NT2/D1 (cell line): ENCODE results near the gene EFCAB5.
"Not testable (repeated sequence)": the region's sequence is repeated elsewhere in the genome, so short reads cannot be mapped to it uniquely, and the experiment has no call there.

ENCODE experiments used
- DNase-seq: peaks from one replicate; pipeline ENCODE4 v3.0.0-alpha.2; 2011; ENCODE audit warnings: low read depth, low spot score
- H3K27me3 ChIP-seq: 2 replicates; pipeline ENCODE4 v1.6.0; 2011; ENCODE audit warnings: mild to moderate bottlenecking; ENCODE audit not compliant: insufficient read length, insufficient read depth
- H3K36me3 ChIP-seq: 2 replicates; pipeline ENCODE4 v1.6.1; 2011; ENCODE audit warnings: mild to moderate bottlenecking, low read length, mixed read lengths; ENCODE audit not compliant: insufficient read depth, insufficient read length
- H3K4me1 ChIP-seq: 2 replicates; pipeline ENCODE4 v1.5.1; 2011; ENCODE audit not compliant: insufficient read depth, insufficient read length
- H3K4me3 ChIP-seq: 2 replicates; pipeline ENCODE4 v1.5.1; 2011; ENCODE audit warnings: low read depth; ENCODE audit not compliant: insufficient read length
- H3K9ac ChIP-seq: 2 replicates; pipeline ENCODE4 v1.6.0; 2011; ENCODE audit warnings: low read depth; ENCODE audit not compliant: insufficient read length
- H3K9me3 ChIP-seq: 2 replicates; pipeline ENCODE4 v1.5.1; 2011; ENCODE audit warnings: mild to moderate bottlenecking, low read length; ENCODE audit not compliant: insufficient read depth
- SUZ12 ChIP-seq: IDR thresholded peaks from 2 replicates; pipeline ENCODE4 v1.6.1; 2011; ENCODE audit not compliant: insufficient read length, insufficient read depth; ENCODE audit errors: extremely low read depth
- YY1 ChIP-seq: IDR thresholded peaks from 2 replicates; pipeline ENCODE4 v1.6.1; 2011; ENCODE audit not compliant: insufficient read length, insufficient read depth
- ZNF274 ChIP-seq: IDR thresholded peaks from 2 replicates; pipeline ENCODE4 v1.6.1; 2011; ENCODE audit warnings: mild to moderate bottlenecking, low read depth, low read length

Gene EFCAB5

DNA sequence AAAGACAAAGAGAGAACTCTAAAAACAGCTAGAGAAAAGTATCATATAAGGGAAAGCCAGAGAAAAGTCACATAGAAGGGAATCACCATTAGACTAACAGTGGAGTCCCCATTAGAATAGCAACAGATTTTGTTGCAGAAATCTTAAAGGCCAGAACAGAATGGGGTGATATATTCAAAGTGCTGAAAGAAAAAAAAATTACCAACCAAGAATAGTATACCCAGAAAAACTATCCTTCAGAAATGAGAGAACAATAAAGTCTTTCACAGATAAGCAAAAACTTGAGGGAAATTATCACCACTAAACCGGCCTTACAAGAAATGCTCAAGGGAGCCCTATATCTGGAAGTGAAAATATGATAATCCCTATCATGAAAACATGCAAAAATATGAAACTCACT is 123.3 kb downstream of the EFCAB5 start:
- H3K27me3 ChIP-seq: no peaks in the 10 kb centered on the region
- no peak overlapping the region for H3K4me3 ChIP-seq
- peaks cover 15% of the 10 kb centered on the region for H3K9me3 ChIP-seq
- TF ChIP-seq ZNF274: no peak
- TF ChIP-seq YY1: no peak
- TF ChIP-seq SUZ12: no peak
- no peak overlapping the region for H3K9ac ChIP-seq
- H3K4me1 ChIP-seq: no peaks in the 10 kb centered on the region
- no peak for DNase-seq
- no peaks in the 10 kb centered on the region for H3K36me3 ChIP-seq

DNA sequence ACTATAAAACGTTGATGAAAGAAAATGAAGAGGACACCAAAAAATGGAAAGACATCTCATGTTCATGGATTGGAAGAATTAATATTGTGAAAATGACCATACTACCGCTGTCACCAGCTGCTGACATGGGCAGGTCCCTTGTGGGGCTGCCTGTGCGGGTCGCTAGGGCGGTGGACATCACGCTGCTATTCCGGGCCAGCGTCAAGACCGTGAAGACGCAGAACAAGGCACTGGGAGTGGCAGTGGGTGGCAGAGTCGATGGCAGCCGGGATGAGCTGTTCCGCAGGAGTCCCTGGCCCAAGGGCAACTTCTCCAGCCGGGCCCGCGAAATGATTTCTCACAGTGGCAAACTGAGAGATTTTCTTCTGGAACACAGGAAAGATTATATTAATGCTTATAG is 127.0 kb downstream of the EFCAB5 start:
- Histone ChIP-seq H3K36me3 (no peaks in the 10 kb centered on the region), H3K27me3 (no peaks in the 10 kb centered on the region), H3K4me1 (no peaks in the 10 kb centered on the region), H3K4me3 (no peak overlapping the region), H3K9me3 (peaks cover 15% of the 10 kb centered on the region), H3K9ac (no peak overlapping the region)
- TF ChIP-seq SUZ12 (no peak), YY1 (no peak), ZNF274 (no peak)
- no peak for DNase-seq

DNA sequence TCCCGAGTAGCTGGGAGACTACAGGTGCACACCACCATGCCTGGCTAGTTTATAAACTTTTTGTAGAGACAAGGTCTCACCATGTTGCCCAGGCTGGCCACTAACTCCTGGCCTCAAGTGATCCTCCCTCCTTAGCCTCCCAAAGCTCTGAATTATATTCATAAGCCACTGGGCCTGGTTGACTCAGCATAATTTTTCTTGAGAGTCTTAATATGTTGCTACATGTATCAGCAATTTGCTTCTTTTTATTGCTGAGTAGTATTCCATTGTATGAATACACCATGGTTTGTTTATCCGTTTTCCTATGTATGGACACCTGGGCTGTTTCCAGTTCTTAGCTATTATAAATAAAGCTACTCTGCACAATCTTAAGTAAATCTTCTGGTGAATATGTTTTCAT is 132.8 kb downstream of the EFCAB5 start:
- no peak for TF ChIP-seq ZNF274
- TF ChIP-seq YY1: no peak
- no peak for TF ChIP-seq SUZ12
- H3K27me3 ChIP-seq: no peaks in the 10 kb centered on the region
- H3K36me3 ChIP-seq: no peaks in the 10 kb centered on the region
- no peak overlapping the region for H3K4me3 ChIP-seq
- H3K9me3 ChIP-seq: no peaks in the 10 kb centered on the region
- DNase-seq: no peak
- no peaks in the 10 kb centered on the region for H3K4me1 ChIP-seq
- no peak overlapping the region for H3K9ac ChIP-seq

DNA sequence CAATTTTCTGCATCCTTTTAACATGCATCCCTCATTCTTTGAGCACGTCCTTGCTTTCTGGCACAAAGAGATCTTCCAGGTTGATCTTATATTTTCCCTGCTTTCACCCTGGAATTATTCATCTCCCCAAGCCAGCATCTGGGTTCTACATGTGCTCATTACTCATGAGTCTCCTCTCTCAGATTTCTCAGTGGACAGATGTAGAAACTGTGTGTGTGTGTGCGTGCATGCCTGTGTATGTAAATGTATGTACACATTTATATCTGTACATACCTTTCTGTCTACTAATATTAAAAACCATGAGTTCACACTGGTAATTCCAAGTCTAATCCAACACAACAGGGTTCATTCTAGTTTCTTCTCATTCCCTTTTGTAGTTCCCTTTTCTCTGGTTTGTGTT is 133.3 kb downstream of the EFCAB5 start:
- no peak overlapping the region for H3K4me3 ChIP-seq
- H3K36me3 ChIP-seq: no peaks in the 10 kb centered on the region
- no peaks in the 10 kb centered on the region for H3K27me3 ChIP-seq
- no peak for TF ChIP-seq YY1
- no peak for TF ChIP-seq SUZ12
- TF ChIP-seq ZNF274: no peak
- DNase-seq: no peak
- H3K9me3 ChIP-seq: no peaks in the 10 kb centered on the region
- H3K9ac ChIP-seq: no peak overlapping the region
- H3K4me1 ChIP-seq: no peaks in the 10 kb centered on the region

DNA sequence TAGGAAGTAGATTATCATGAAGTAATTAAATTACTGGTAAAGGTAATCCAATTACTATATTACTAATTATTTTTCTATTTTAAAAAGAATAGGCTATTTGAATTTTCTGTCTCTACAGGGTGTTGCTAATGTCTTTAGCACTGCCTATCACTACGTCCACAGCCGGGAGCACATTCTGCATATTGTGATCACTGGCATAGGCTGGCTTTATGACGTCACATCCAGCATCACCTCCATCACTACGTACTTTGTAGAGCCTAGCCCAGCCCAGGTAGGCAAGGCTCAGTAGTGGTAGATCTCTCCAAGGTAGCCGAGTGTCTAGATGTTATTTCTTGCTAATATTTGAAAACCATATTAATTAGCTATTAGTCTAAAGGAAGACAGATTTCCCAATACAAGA is 141.3 kb downstream of the EFCAB5 start:
- Histone ChIP-seq H3K9ac (no peak overlapping the region), H3K9me3 (no peaks in the 10 kb centered on the region), H3K4me3 (no peak overlapping the region), H3K4me1 (no peaks in the 10 kb centered on the region), H3K27me3 (no peaks in the 10 kb centered on the region), H3K36me3 (no peaks in the 10 kb centered on the region)
- no peak for TF ChIP-seq YY1
- no peak for TF ChIP-seq SUZ12
- no peak for TF ChIP-seq ZNF274
- DNase-seq: no peak

DNA sequence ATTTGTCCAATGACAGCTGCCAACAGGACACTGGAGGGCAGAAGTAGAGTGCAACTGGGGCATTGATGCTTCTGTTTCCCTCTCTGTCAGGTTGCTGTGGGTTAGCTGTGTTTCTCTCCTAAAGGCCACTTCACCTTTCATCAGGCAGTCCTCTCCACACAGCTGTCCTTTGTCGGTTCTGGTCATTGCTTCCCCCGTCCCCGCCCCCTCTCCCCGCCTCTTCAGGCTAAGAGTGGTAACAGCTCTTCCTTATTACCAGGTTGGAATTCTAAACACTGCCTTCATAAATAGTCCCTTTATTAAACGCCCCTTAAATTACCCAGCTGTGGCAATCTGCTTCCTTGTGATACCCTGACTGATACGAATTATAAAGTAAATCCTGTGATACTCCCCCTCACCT is 143.4 kb downstream of the EFCAB5 start:
- Histone ChIP-seq H3K4me3 (no peak overlapping the region), H3K36me3 (no peaks in the 10 kb centered on the region), H3K4me1 (no peaks in the 10 kb centered on the region), H3K27me3 (no peaks in the 10 kb centered on the region), H3K9ac (no peak overlapping the region), H3K9me3 (no peaks in the 10 kb centered on the region)
- no peak for TF ChIP-seq YY1
- TF ChIP-seq SUZ12: no peak
- no peak for TF ChIP-seq ZNF274
- DNase-seq: no peak

DNA sequence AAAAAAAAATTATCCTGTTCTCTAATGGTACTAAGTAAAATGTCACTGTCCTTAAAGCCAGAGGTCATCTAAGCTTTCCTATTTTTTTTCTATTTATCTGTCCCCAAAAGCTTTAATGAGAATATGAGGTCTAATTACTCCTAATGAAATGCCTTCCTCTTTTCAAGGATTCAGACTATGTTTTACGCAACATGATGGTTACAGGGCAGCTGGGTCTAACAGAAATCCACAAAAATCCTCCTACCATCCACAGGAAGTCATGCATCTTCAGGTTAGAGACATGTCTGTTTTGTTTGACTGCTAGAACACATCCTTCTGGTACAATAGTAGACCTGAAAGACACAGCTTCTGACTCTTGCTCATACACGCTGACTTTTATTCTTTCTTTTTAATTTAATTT is 145.5 kb downstream of the EFCAB5 start:
- Histone ChIP-seq H3K4me1 (no peaks in the 10 kb centered on the region), H3K9me3 (no peaks in the 10 kb centered on the region), H3K27me3 (no peaks in the 10 kb centered on the region), H3K9ac (no peak overlapping the region), H3K4me3 (no peak overlapping the region), H3K36me3 (no peaks in the 10 kb centered on the region)
- TF ChIP-seq ZNF274 (no peak), SUZ12 (no peak), YY1 (no peak)
- DNase-seq: no peak

DNA sequence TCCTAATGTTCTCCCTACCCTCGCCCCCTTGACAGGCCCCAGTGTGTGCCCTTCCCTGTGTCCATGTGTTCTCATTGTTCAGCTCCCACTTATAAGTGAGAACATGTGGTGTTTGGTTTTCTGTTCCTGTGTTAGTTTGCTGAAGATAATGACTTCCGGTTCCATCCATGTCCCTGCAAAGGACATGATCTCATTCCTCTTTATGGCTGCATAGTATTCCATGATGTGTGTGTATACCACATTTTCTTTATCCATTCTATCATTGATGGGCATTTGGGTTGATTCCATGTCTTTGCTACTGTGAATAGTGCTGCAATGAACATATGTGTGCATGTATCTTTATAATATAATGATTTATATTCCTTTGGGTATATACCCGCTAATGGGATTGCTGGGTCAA is 146.0 kb downstream of the EFCAB5 start:
- not testable (repeated sequence) for DNase-seq, H3K9me3 ChIP-seq, H3K4me3 ChIP-seq, H3K4me1 ChIP-seq, H3K36me3 ChIP-seq, H3K27me3 ChIP-seq, H3K9ac ChIP-seq
